GM18858 (cell line): ENCODE measurements around the gene BUD31.
"Not testable (repeated sequence)": the region's sequence is repeated elsewhere in the genome, so short reads cannot be mapped to it uniquely, and the experiment has no call there.

Experiments
- ATAC-seq: cut with Tn5 transposase; IDR thresholded peaks from one replicate; pipeline ENCODE4 v1.9.1; 2021; ENCODE audit not compliant: unreplicated experiment

Gene BUD31

GRCh38 chr7:99428972-99429566 lies 20.3 kb downstream of the BUD31 start:
- ATAC-seq = no peak

GRCh38 chr7:99429756-99430155 lies 21.0 kb downstream of the BUD31 start:
- no peak for ATAC-seq

DNA sequence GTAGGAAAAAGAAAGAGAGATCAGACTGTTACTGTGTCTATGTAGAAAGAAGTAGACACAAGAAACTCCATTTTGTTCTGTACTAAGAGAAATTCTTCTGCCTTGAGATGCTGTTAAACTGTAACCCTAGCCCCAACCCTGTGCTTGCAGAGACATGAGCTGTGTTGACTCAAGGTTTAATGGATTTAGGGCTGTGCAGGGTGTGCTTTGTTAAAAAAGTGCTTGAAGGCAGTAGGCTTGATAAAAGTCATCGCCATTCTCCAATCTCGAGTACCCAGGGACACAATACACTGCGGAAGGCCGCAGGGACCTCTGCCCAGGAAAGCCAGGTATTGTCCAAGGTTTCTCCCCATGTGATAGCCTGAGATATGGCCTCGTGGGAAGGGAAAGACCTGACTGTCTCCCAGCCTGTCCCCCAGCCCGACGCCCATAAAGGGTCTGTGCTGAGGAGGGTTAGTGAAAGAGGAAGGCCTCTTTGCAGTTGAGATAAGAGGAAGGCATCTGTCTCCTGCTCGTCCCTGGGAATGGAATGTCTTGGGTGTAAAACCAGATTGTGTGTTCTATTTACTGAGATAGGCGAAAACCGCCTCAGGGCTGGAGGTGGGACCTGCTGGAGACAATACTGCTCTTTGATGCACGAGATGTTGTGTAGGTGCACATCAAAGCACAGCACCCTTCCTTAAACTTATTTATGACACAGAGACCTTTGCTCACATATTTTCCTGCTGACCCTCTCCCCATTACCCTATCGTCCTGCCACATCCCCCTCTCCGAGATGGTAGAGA lies 23.2 kb downstream of the BUD31 start:
- not testable (repeated sequence) for ATAC-seq

DNA sequence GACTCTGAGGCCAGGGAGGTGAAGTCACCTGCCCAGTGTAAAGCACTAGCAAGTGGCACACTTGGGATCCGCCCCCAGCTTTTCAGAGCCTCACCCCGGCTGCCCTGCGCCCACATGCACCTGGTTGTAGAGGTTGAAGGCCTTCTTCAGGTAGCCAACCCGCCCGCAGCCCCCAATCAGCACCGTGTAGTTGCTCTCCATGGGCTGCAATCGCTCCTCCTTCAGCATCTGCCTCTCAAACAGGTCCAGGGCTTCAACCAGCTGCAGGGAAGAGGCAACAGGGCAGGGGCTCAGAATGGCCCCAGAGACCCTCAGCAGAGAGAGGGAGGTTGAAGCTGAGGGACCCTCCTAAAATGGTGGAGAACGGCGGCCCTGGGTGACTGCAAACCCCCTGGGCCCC lies 24.4 kb downstream of the BUD31 start:
- no peak for ATAC-seq

DNA sequence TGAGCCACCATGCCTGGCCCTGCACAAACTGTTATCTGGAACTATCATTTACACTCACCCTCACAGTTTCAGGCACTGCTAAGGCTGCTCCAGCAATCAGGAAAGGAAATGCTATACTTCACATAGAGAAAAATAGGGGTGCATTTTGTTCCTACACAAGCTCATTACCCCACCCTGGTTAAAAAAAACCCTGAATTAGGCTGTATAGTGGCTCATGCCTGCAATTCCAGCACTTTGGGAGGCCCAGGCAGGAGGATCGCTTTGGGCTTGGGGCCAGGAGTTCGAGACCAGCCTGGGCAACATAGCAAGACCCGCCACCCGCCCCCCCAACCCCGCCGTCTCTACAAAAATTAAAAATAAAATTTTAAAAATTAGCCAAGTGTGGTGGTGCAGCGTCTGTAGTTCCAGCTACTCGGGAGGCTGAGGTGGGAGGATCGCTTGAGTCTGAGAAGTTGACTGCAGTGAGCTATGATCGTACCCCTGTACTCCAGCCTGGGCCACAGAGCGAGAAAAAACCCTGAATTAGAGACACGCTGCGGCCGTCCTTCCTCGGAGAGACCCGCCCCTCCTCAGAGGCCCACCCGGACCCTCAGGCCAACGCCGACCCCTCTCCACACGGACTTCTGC lies 29.3 kb downstream of the BUD31 start:
- no peak for ATAC-seq

- peak; percentile 73 for ATAC-seq
Measured at GRCh38 chr7:99438573-99439480, 30.1 kb downstream of the BUD31 start, which contains the start of the genes CPSF4 and PTCD1. Gene CPSF4 (plus strand): TSS chr7:99438943. CDS start chr7:99439083, 140 bp downstream. Gene PTCD1 (minus strand): TSS chr7:99438798. CDS start chr7:99435242, 3,556 bp downstream.

- no peak for ATAC-seq
Measured at GRCh38 chr7:99440195-99440594, 31.4 kb downstream of the BUD31 start.

GRCh38 chr7:99446096-99446495 lies 37.3 kb downstream of the BUD31 start:
- ATAC-seq = no peak

DNA sequence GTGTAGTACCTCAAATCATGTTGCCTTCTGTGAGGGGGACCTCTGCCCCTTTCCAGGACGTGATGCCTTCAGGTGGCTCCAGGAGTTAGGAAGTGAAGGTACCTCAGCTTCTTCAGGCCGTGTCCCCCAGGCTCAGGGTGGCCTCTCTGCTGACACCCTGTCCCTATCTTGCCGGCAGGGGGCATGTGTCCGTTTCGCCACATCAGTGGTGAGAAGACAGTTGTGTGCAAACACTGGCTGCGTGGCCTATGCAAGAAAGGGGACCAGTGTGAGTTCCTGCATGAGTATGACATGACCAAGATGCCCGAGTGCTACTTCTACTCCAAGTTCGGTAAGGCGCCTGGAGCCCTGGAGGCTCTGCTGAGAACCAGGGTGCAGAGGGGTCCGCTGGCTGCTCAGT lies 39.2 kb downstream of the BUD31 start:
- ATAC-seq = no peak

DNA sequence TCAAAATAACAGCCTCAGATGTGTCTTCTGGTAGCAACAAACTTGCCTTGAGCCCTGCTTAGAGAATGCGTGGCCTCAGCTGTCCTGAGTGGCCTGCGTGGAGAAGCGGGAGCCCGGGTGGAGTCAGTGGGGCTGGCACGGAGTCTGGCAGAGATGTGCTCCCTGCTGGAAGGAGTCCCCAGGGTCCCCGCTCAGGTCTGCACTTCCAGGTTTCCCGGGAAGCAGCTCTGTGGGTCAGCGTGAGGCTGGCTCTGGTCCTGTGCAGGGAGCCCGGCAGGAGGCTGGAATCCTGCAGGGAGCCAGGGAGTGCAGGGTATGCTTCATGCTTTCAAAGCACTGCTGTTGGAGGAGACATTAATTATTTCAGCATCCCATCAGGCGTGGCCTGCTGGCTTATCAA lies 40.1 kb downstream of the BUD31 start:
- ATAC-seq = no peak

GRCh38 chr7:99449326-99449725 lies 40.6 kb downstream of the BUD31 start:
- no peak for ATAC-seq

DNA sequence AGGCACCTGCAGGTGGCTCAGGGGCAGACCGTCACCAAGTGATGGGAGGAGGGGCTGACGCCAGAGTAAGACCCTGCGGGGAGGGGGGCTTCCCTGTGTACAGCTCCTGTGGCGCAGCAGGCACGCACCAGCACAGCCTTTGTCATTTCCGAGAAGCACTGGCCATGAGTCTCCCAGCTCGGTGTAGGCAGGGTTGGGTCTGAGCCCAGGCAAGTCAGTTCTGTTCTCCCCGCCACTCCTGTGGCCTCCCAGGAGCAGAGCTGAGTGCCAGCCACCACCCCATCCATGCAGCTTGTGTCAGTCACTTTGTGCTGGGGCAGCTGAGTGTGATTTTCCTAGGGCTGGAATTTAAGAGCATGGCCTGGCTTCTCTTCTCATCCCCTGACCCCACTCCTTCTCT lies 43.2 kb downstream of the BUD31 start:
- ATAC-seq = no peak

DNA sequence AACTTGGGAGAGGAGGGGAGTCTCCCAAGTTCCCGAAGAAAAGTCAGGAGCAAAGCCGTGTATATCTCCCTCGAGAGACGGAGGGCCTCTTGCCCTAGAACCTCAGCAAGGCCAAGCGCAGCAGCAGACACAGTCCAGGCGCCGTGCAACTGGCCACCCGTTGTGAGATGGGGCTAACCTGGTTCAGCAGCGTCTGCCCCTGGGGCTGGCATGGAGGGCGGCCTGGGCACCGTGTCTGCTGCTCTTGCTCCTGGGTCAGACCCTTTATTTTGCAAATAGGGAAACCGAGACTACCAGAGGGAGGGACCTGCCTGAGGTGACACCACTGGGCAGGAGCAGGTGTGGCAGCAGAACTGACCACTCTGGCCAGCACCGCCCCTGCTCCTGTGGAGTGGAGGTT lies 43.8 kb downstream of the BUD31 start:
- no peak for ATAC-seq

- no peak for ATAC-seq
Measured at GRCh38 chr7:99453105-99453504, 44.3 kb downstream of the BUD31 start.

- ATAC-seq = no peak
Measured at GRCh38 chr7:99455874-99456273, 47.1 kb downstream of the BUD31 start.

GRCh38 chr7:99456288-99456687 lies 47.5 kb downstream of the BUD31 start:
- no peak for ATAC-seq

DNA sequence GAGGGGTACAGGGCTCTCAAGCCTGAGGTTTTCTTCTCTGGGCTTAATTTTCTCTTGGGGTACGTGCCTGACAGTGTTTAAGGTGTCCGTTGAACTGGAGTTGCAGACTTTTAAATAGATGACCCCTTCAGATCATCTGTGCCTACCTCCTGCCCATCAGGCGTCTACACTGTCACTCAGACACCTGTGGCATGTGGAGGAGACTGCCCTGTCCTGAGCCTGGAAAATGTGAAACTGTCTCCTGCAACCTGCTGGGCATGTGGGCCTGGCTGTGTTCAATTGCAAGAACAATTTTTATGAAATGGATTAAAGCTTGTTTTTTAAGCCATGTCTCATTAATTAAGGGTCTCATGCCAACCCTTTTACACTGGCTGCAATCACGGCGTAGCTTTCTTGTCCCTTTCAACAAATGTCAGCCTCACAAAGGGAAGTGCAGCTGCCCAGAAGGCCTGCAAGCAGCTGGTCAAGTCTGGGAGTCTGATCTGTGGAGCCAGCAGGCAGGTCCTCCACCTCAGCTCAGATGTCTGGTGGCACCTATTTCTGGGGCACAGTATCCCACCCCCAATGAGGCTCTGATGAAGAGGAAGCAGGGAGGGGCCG lies 48.4 kb downstream of the BUD31 start:
- no peak for ATAC-seq

GRCh38 chr7:99457650-99458493 lies 49.1 kb downstream of the BUD31 start:
- ATAC-seq = no peak

DNA sequence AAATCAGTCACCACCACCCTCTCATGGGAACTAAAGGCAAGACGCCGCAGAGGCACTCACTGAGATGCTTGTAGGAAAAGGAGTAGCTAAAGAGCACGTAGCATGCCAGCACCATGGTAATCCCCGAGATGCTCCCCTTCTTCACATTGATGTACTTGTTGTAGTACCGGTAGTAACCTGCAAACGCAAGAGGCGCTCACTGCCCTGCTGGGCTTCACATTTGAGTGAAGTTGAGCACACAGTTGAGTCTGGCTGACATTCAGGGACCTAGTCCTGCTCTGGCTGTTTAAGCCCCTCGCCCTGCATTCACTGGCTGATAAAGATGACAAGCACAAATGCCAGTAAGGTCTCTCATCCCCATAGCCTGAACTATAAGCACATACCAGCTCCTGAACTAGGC lies 50.3 kb downstream of the BUD31 start:
- ATAC-seq = no peak

DNA sequence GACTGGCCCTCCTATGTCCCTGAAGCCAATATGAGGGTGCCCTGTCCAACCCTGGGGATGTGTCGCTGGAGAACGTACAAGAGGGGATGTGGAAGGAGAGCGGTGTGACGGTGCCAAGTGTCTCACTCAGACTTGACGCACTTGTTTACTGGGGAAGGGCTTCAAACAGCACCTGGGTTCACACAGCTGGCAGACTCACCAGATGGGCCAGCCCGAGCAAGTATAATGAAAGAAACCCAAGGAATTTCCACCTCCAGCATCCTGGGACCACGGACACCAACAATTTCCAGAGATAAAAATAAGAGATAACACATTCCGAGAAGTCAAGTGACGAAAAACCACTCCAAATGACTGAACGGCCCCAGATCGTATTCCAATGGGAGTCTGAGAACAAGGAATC lies 51.9 kb downstream of the BUD31 start:
- ATAC-seq = no peak
